H1 (cell line): ENCODE results near the gene SMOC2. TPM values are rescaled to one million over a fixed set of nuclear protein-coding genes. Genes with fewer than 3 reads are reported as not detected.

ENCODE experiments used
- ASH2L ChIP-seq: fragments of 200-600, 300-600 bp; sonication (generic); IDR thresholded peaks from one replicate; pipeline ENCODE4 v1.7.1; 2017; ENCODE audit warnings: low read length
- CTBP2 ChIP-seq: IDR thresholded peaks from 2 replicates; pipeline ENCODE4 v1.7.0; 2011; ENCODE audit warnings: borderline replicate concordance, mild to moderate bottlenecking, moderate library complexity, mixed read lengths, low read length; ENCODE audit not compliant: insufficient read depth, insufficient read length
- GABPA ChIP-seq: IDR thresholded peaks from 2 replicates; pipeline ENCODE4 v1.6.1; 2011; ENCODE audit warnings: mild to moderate bottlenecking, low read length, moderate library complexity, borderline replicate concordance; ENCODE audit not compliant: insufficient read depth
- POLR2A ChIP-seq, 2 experiments: IDR thresholded peaks; 1 replicate in 1 of 2; 2 replicates in 1 of 2; pipeline ENCODE4 v1.6.1; 2011; ENCODE audit warnings: low read depth in 2 of 2, low read length in 2 of 2, mild to moderate bottlenecking in 2 of 2; ENCODE audit errors: control extremely low read depth in 1 of 2
- polyA plus RNA-seq, 7 experiments: library from polyadenylated mRNA; depleted of rRNA in 3 of 7; stranded (reverse) in 5 of 7; unstranded in 2 of 7; fragments of >200 nt in 5 of 7; fragments of 200-250 nt in 2 of 7; gene quantifications; 1 replicate in 5 of 7; 2 replicates in 1 of 7; 4 replicates in 1 of 7; pipeline versions ENCODE4 v1.2.1 to v1.2.3, GENCODE V29; 2011 to 2013; ENCODE audit warnings: missing spikeins in 2 of 7, mixed read lengths in 2 of 7
- total RNA-seq: library from RNA; stranded (reverse); fragmentation: NEBNext Ultra II Directional; extraction: Animal tissue kit (Norgen Biotek cat#: 25700); gene quantifications from 2 replicates; pipeline ENCODE4 v1.2.1, GENCODE V29; 2021
- TF ChIP-seq, protein P1 (sequence below): IDR thresholded peaks from 2 replicates; pipeline ENCODE4 v1.6.1; 2012; ENCODE audit warnings: inconsistent platforms

SMOC2 gene
- total and polyA plus RNA-seq, 2 of the 8 experiments (the other 6 are each of a cell fraction or from before 2014, with no cell fraction given): 7.7 to 8.5 TPM

DNA sequence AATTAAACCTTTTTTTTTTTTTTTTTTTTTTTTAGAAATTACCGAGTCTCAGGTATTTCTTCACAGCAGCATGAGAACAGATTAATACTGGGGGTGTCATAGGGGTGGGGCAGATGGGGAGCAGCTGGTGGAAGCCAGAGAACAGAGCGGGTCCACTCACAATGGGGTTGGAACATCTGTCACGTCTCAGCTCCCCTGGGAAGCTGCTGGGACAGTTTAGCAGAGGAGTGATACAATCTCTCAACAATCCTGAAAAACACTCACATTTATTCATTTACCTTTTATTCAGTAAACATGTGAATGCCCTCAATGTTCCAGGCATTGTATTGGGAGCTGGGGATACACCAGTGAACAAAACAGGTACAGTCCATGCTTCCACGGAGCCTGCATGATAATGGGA lies 162.2 kb downstream of the SMOC2 start (continued):
- TF ChIP-seq, protein P1, sequence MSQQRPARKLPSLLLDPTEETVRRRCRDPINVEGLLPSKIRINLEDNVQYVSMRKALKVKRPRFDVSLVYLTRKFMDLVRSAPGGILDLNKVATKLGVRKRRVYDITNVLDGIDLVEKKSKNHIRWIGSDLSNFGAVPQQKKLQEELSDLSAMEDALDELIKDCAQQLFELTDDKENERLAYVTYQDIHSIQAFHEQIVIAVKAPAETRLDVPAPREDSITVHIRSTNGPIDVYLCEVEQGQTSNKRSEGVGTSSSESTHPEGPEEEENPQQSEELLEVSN: no peak
- TF ChIP-seq POLR2A (IDR thresholded peaks at IDR 0.05; ENCODE audit: control extremely low read depth in 1 of 2, low read depth in 2 of 2, low read length in 2 of 2): no peak
- TF ChIP-seq ASH2L: no peak
- no peak for TF ChIP-seq GABPA
- no peak for TF ChIP-seq CTBP2
